Activated T-cell treated with anti-CD3 and anti-CD28 coated beads, Interleukin-2, amount 50 U/mL, for 4 hours (primary cell): Measurements from ENCODE around the gene MLLT10. TPM values are rescaled to one million over a fixed set of nuclear protein-coding genes. Genes with fewer than 3 reads are reported as not detected.

Experiments used
- ATAC-seq, 2 donors: fragments of 200-7000 bp; cut with Tn5 transposase; one replicate each; pipeline ENCODE4 v1.10.0; 2021
- DNase-seq: peaks from one replicate; pipeline ENCODE4 v3.0.0-alpha.2; 2020
- H3K27me3 Mint-ChIP-seq: one replicate; pipeline ENCODE4 v1.8.0; 2021; ENCODE audit warnings: low read depth, mixed read lengths
- H3K36me3 Mint-ChIP-seq: one replicate; pipeline ENCODE4 v1.8.0; 2022; ENCODE audit warnings: mixed read lengths; ENCODE audit not compliant: insufficient read depth
- H3K4me1 Mint-ChIP-seq: one replicate; pipeline ENCODE4 v1.8.0; 2021; ENCODE audit warnings: low read depth, mixed read lengths
- H3K4me3 Mint-ChIP-seq: one replicate; pipeline ENCODE4 v1.8.0; 2021; ENCODE audit warnings: mild to moderate bottlenecking, moderate library complexity, mixed read lengths
- H3K9me3 Mint-ChIP-seq: one replicate; pipeline ENCODE4 v1.8.0; 2021; ENCODE audit warnings: mixed read lengths
- total RNA-seq, 3 donors: library from RNA; stranded (reverse); gene quantifications; one replicate each; pipeline ENCODE4 v1.2.1, GENCODE V29; 2021

The MLLT10 gene
- total RNA-seq, 3 donors from 2014 or later, result 28.6 to 30.6 (median 29.4) TPM

GRCh38 chr10:21509341-21510240 is 24.4 kb upstream of the MLLT10 start:
- Mint-ChIP-seq H3K9me3 (no peaks in the 10 kb centered on the region), H3K27me3 (peaks cover 53% of the 10 kb centered on the region), H3K4me1 (no peaks in the 10 kb centered on the region), H3K4me3 (no peak overlapping the region), H3K36me3 (no peaks in the 10 kb centered on the region)
- ATAC-seq (no peak), DNase-seq (no peak)

- ATAC-seq, result no peak
- no peaks in the 10 kb centered on the region for H3K4me1 Mint-ChIP-seq
- H3K27me3 Mint-ChIP-seq, result peaks cover 58% of the 10 kb centered on the region
- no peak for DNase-seq
- no peak overlapping the region for H3K4me3 Mint-ChIP-seq
- H3K36me3 Mint-ChIP-seq, result no peaks in the 10 kb centered on the region
- no peaks in the 10 kb centered on the region for H3K9me3 Mint-ChIP-seq
These were observed 23.6 kb upstream of the MLLT10 start for GRCh38 chr10:21510241-21511094.

- no peaks in the 10 kb centered on the region for H3K36me3 Mint-ChIP-seq
- no peak for ATAC-seq
These were observed 22.9 kb upstream of the MLLT10 start for GRCh38 chr10:21511095-21511570.

GRCh38 chr10:21511946-21512572 is 22.0 kb upstream of the MLLT10 start:
- DNase-seq, result no peak
- H3K9me3 Mint-ChIP-seq, result no peaks in the 10 kb centered on the region
- peaks cover 54% of the 10 kb centered on the region for H3K27me3 Mint-ChIP-seq
- ATAC-seq, result no peak
- H3K36me3 Mint-ChIP-seq, result no peaks in the 10 kb centered on the region
- no peak overlapping the region for H3K4me3 Mint-ChIP-seq
- peaks cover 6% of the 10 kb centered on the region for H3K4me1 Mint-ChIP-seq

More at GRCh38 chr10:21511095-21511570, 22.9 kb upstream of the MLLT10 start:
- H3K4me3 Mint-ChIP-seq, result no peak overlapping the region
- H3K27me3 Mint-ChIP-seq, result peaks cover 59% of the 10 kb centered on the region
- peaks cover 6% of the 10 kb centered on the region for H3K4me1 Mint-ChIP-seq
- DNase-seq, result no peak
- no peaks in the 10 kb centered on the region for H3K9me3 Mint-ChIP-seq

GRCh38 chr10:21512573-21513404 is 21.2 kb upstream of the MLLT10 start:
- ATAC-seq, result no peak
- H3K36me3 Mint-ChIP-seq, result no peaks in the 10 kb centered on the region
- H3K4me1 Mint-ChIP-seq, result peaks cover 10% of the 10 kb centered on the region

GRCh38 chr10:21513405-21513788 is 20.6 kb upstream of the MLLT10 start:
- no peaks in the 10 kb centered on the region for H3K36me3 Mint-ChIP-seq
- peaks cover 62% of the 10 kb centered on the region for H3K27me3 Mint-ChIP-seq
- ATAC-seq, result no peak
- no peak overlapping the region for H3K4me3 Mint-ChIP-seq
- DNase-seq, result no peak
- H3K9me3 Mint-ChIP-seq, result no peaks in the 10 kb centered on the region
- H3K4me1 Mint-ChIP-seq, result peaks cover 16% of the 10 kb centered on the region

More at GRCh38 chr10:21512573-21513404, 21.2 kb upstream of the MLLT10 start:
- Mint-ChIP-seq H3K27me3 (peaks cover 56% of the 10 kb centered on the region), H3K9me3 (no peaks in the 10 kb centered on the region), H3K4me3 (no peak overlapping the region)
- no peak for DNase-seq

- ATAC-seq (no peak), DNase-seq (no peak)
- Mint-ChIP-seq H3K9me3 (no peaks in the 10 kb centered on the region), H3K4me3 (no peak overlapping the region), H3K4me1 (peaks cover 19% of the 10 kb centered on the region), H3K27me3 (peaks cover 66% of the 10 kb centered on the region), H3K36me3 (no peaks in the 10 kb centered on the region)
These were observed 19.8 kb upstream of the MLLT10 start for GRCh38 chr10:21514129-21514817.

GRCh38 chr10:21514818-21515351 is 19.1 kb upstream of the MLLT10 start:
- no peak overlapping the region for H3K4me3 Mint-ChIP-seq
- no peak for ATAC-seq

GRCh38 chr10:21515361-21516241 is 18.4 kb upstream of the MLLT10 start:
- Mint-ChIP-seq H3K36me3 (no peaks in the 10 kb centered on the region), H3K4me1 (peaks cover 32% of the 10 kb centered on the region), H3K9me3 (no peaks in the 10 kb centered on the region), H3K4me3 (peak overlapping the region; percentile 71), H3K27me3 (peaks cover 77% of the 10 kb centered on the region)
- DNase-seq (no peak), ATAC-seq (no peak)

More at GRCh38 chr10:21514818-21515351, 19.1 kb upstream of the MLLT10 start:
- Mint-ChIP-seq H3K4me1 (peaks cover 26% of the 10 kb centered on the region), H3K36me3 (no peaks in the 10 kb centered on the region), H3K9me3 (no peaks in the 10 kb centered on the region), H3K27me3 (peaks cover 71% of the 10 kb centered on the region)
- DNase-seq, result no peak

- ATAC-seq, result peak; percentile 77 to 80
- H3K4me3 Mint-ChIP-seq, result peak overlapping the region; percentile 79
These were observed 17.5 kb upstream of the MLLT10 start for GRCh38 chr10:21516242-21517131.

More at GRCh38 chr10:21516242-21517131, 17.5 kb upstream of the MLLT10 start:
- H3K9me3 Mint-ChIP-seq, result no peaks in the 10 kb centered on the region
- H3K27me3 Mint-ChIP-seq, result peaks cover 81% of the 10 kb centered on the region
- peak; percentile 41 for DNase-seq
- H3K4me1 Mint-ChIP-seq, result peaks cover 33% of the 10 kb centered on the region
- H3K36me3 Mint-ChIP-seq, result no peaks in the 10 kb centered on the region
